Neural progenitor cell (in vitro differentiated cells): ENCODE results near the gene RNF31. TPM values are rescaled to one million over a fixed set of nuclear protein-coding genes. Genes with fewer than 3 reads are reported as not detected.

Experiments
- DNase-seq: peaks from one replicate; pipeline ENCODE4 v3.0.0-alpha.2; 2016; ENCODE audit warnings: low spot score
- H2AFZ ChIP-seq: fragments of 200-600 bp; sonication (generic); replicated peaks from 2 replicates; pipeline ENCODE4 v1.6.1; 2016; ENCODE audit warnings: antibody characterized with exemption
- H3F3A ChIP-seq: fragments of 200-600 bp; sonication (generic); 2 replicates; pipeline ENCODE4 v1.6.1; 2016; ENCODE audit warnings: antibody characterized with exemption, low read depth
- H3K27ac ChIP-seq: fragments of 200-600 bp; sonication (generic); 2 replicates; pipeline ENCODE4 v1.5.1; 2016; ENCODE audit warnings: mild to moderate bottlenecking
- H3K27me3 ChIP-seq: fragments of 200-600 bp; sonication (generic); 2 replicates; pipeline ENCODE4 v1.6.1; 2016; ENCODE audit warnings: mild to moderate bottlenecking, moderate library complexity
- H3K36me3 ChIP-seq: fragments of 200-600 bp; sonication (generic); 2 replicates; pipeline ENCODE4 v1.5.1; 2016
- H3K4me1 ChIP-seq: fragments of 200-600 bp; sonication (generic); 2 replicates; pipeline ENCODE4 v1.6.1; 2016; ENCODE audit warnings: mixed run types
- H3K4me2 ChIP-seq: fragments of 200-600 bp; sonication (generic); 2 replicates; pipeline ENCODE4 v1.6.1; 2016
- H3K4me3 ChIP-seq: fragments of 200-600 bp; sonication (generic); 2 replicates; pipeline ENCODE4 v1.5.1; 2016
- H3K79me2 ChIP-seq: fragments of 200-600 bp; sonication (generic); 2 replicates; pipeline ENCODE4 v1.6.1; 2016; ENCODE audit warnings: low read depth
- H3K9ac ChIP-seq: fragments of 200-600 bp; sonication (generic); 2 replicates; pipeline ENCODE4 v1.6.1; 2016
- H3K9me3 ChIP-seq: fragments of 200-600 bp; sonication (generic); 2 replicates; pipeline ENCODE4 v1.5.1; 2016; ENCODE audit warnings: low read depth
- H4K20me1 ChIP-seq: fragments of 200-600 bp; sonication (generic); 2 replicates; pipeline ENCODE4 v1.6.1; 2016; ENCODE audit warnings: low read depth
- H3K27ac Mint-ChIP-seq: 3 replicates; pipeline ENCODE4 v1.8.0; 2021; ENCODE audit warnings: mixed read lengths
- H3K27me3 Mint-ChIP-seq: 2 replicates; pipeline ENCODE4 v1.8.0; 2022; ENCODE audit warnings: low read depth, mild to moderate bottlenecking, inconsistent platforms, moderate library complexity, mixed read lengths; ENCODE audit not compliant: insufficient read depth
- H3K36me3 Mint-ChIP-seq: 3 replicates; pipeline ENCODE4 v1.8.0; 2021; ENCODE audit warnings: mixed read lengths
- H3K4me1 Mint-ChIP-seq: 3 replicates; pipeline ENCODE4 v1.8.0; 2021; ENCODE audit warnings: mixed read lengths
- H3K4me3 Mint-ChIP-seq: 3 replicates; pipeline ENCODE4 v1.8.0; 2021; ENCODE audit warnings: mild to moderate bottlenecking, moderate library complexity, mixed read lengths
- H3K9me3 Mint-ChIP-seq: 3 replicates; pipeline ENCODE4 v1.8.0; 2020; ENCODE audit warnings: mixed read lengths
- CTCF ChIP-seq: fragments of 200-600 bp; sonication (generic); IDR thresholded peaks from 2 replicates; pipeline ENCODE4 v1.5.1; 2017; ENCODE audit warnings: antibody characterized with exemption, mild to moderate bottlenecking
- EZH2 ChIP-seq: fragments of 200-600 bp; sonication (generic); IDR thresholded peaks from 2 replicates; pipeline ENCODE4 v1.6.1; 2017; ENCODE audit warnings: antibody characterized with exemption, mild to moderate bottlenecking, moderate library complexity
- EZH2phosphoT487 ChIP-seq: fragments of 200-600 bp; sonication (generic); IDR thresholded peaks from 2 replicates; pipeline ENCODE4 v1.6.1; 2017; ENCODE audit warnings: antibody characterized with exemption
- total RNA-seq: library from RNA; depleted of rRNA; stranded (reverse); fragments of >200 nt; gene quantifications from 2 replicates; pipeline ENCODE4 v1.2.3, GENCODE V29; 2015; ENCODE audit warnings: low replicate concordance

The RNF31 gene
- total RNA-seq, 1 donor from 2014 or later, result 28.8 TPM

- Histone ChIP-seq H3K79me2 (peaks cover 2% of the 10 kb centered on the region), H3F3A (peaks cover 18% of the 10 kb centered on the region), H3K4me3 (no peak overlapping the region), H3K4me2 (no peak overlapping the region), H3K27ac (no peak overlapping the region), H3K27me3 (no peaks in the 10 kb centered on the region), H4K20me1 (no peaks in the 10 kb centered on the region), H2AFZ (no peak overlapping the region), H3K36me3 (no peaks in the 10 kb centered on the region), H3K9ac (no peak overlapping the region), H3K9me3 (no peaks in the 10 kb centered on the region), H3K4me1 (no peaks in the 10 kb centered on the region)
- H3K36me3 Mint-ChIP-seq, result no peaks in the 10 kb centered on the region
- H3K27me3 Mint-ChIP-seq, result peaks cover 3% of the 10 kb centered on the region
- peaks cover 5% of the 10 kb centered on the region for H3K4me1 Mint-ChIP-seq
- TF ChIP-seq EZH2 (no peak), EZH2phosphoT487 (no peak), CTCF (no peak)
- H3K27ac Mint-ChIP-seq, result no peak overlapping the region
- H3K4me3 Mint-ChIP-seq, result no peak overlapping the region
- no peaks in the 10 kb centered on the region for H3K9me3 Mint-ChIP-seq
- DNase-seq, result no peak
Measured at GRCh38 chr14:24110523-24110922, 36.8 kb upstream of the RNF31 start.

- no peaks in the 10 kb centered on the region for H3K27me3 ChIP-seq
- H2AFZ ChIP-seq, result peak overlapping the region; percentile 79
- no peaks in the 10 kb centered on the region for H3K9me3 ChIP-seq
- peaks cover 19% of the 10 kb centered on the region for H3F3A ChIP-seq
- peaks cover 6% of the 10 kb centered on the region for H3K4me1 ChIP-seq
- Mint-ChIP-seq H3K9me3 (no peaks in the 10 kb centered on the region), H3K27me3 (peaks cover 3% of the 10 kb centered on the region), H3K27ac (peak overlapping the region; percentile 95), H3K36me3 (no peaks in the 10 kb centered on the region), H3K4me3 (peak overlapping the region; percentile 94), H3K4me1 (peaks cover 17% of the 10 kb centered on the region)
- peak overlapping the region; percentile 61 for H3K4me3 ChIP-seq
- H3K4me2 ChIP-seq, result peak overlapping the region; percentile 79
- peaks cover 13% of the 10 kb centered on the region for H3K79me2 ChIP-seq
- no peak overlapping the region for H3K27ac ChIP-seq
- TF ChIP-seq EZH2phosphoT487 (no peak), EZH2 (no peak), CTCF (no peak)
- peak overlapping the region; percentile 23 for H3K9ac ChIP-seq
- DNase-seq, result no peak
- no peaks in the 10 kb centered on the region for H3K36me3 ChIP-seq
- no peaks in the 10 kb centered on the region for H4K20me1 ChIP-seq
Measured at GRCh38 chr14:24113379-24113800, 33.9 kb upstream of the RNF31 start.

- H4K20me1 ChIP-seq, result no peaks in the 10 kb centered on the region
- H3K9me3 ChIP-seq, result no peaks in the 10 kb centered on the region
- peaks cover 5% of the 10 kb centered on the region for H3K36me3 Mint-ChIP-seq
- H3K27me3 Mint-ChIP-seq, result peaks cover 3% of the 10 kb centered on the region
- H3K4me2 ChIP-seq, result peak overlapping the region; percentile 79
- no peaks in the 10 kb centered on the region for H3K27me3 ChIP-seq
- no peaks in the 10 kb centered on the region for H3K36me3 ChIP-seq
- TF ChIP-seq CTCF, result no peak
- no peak for TF ChIP-seq EZH2
- no peak for TF ChIP-seq EZH2phosphoT487
- peak overlapping the region; percentile 79 for H2AFZ ChIP-seq
- peaks cover 15% of the 10 kb centered on the region for H3K4me1 Mint-ChIP-seq
- peaks cover 13% of the 10 kb centered on the region for H3K79me2 ChIP-seq
- peak; percentile 92 for DNase-seq
- H3K4me3 Mint-ChIP-seq, result peak overlapping the region; percentile 94
- H3K27ac Mint-ChIP-seq, result peak overlapping the region; percentile 95
- H3F3A ChIP-seq, result peaks cover 19% of the 10 kb centered on the region
- peak overlapping the region; percentile 23 for H3K9ac ChIP-seq
- peak overlapping the region; percentile 65 for H3K27ac ChIP-seq
- peak overlapping the region; percentile 61 for H3K4me3 ChIP-seq
- H3K4me1 ChIP-seq, result peaks cover 6% of the 10 kb centered on the region
- no peaks in the 10 kb centered on the region for H3K9me3 Mint-ChIP-seq
Measured at GRCh38 chr14:24113801-24114531, 33.3 kb upstream of the RNF31 start.
